ENCODE data around the gene COL11A2.

Gene COL11A2

GRCh38 chr6:33114406-33114805 is 77.9 kb downstream of the COL11A2 start:
- DNase-seq = no peak

GRCh38 chr6:33113755-33114154 is 78.5 kb downstream of the COL11A2 start:
- DNase-seq = no peak
